Measurements from ENCODE around the gene ASB13.

The ASB13 gene

DNA sequence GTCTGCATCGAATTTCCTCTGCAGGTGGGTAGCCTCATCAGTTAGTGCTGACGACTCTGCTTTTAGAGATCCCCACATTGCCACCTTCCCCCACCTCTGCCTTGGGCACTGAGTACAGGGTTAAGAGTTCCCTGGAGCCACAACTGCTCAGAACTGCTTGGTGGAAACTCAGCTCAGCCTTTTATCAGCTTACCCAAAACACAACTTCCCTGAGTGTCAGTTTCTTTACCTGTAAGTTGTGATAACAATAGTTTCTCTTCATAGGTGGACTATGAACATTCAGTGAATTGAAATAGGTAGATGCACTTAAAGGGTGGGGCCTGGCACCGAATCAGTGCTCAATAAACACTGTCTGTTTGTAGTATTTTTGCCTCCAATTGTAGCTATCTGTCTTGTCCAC lies 11.3 kb downstream of the ASB13 start:
- Histone ChIP-seq H3K27ac (ENCODE audit: low read length) (no peak overlapping the region), H3K36me3 (ENCODE audit: control insufficient read depth in 1 of 2, insufficient read depth in 2 of 2, low read length in 2 of 2) (peaks cover 6 to 15% of the 10 kb centered on the region in 2 donors), H3K4me3 (ENCODE audit: low read depth in 1 of 2, low read length in 2 of 2) (no peak overlapping the region), H3K27me3 (ENCODE audit: low read depth, low read length) (no peaks in the 10 kb centered on the region), H3K9me3 (ENCODE audit: control insufficient read depth in 1 of 2, low read length in 2 of 2) (no peaks in the 10 kb centered on the region), H3K4me1 (ENCODE audit: control insufficient read depth in 1 of 2, insufficient read depth in 2 of 2, low read length in 2 of 2) (peaks cover 8 to 9% of the 10 kb centered on the region in 2 donors)

DNA sequence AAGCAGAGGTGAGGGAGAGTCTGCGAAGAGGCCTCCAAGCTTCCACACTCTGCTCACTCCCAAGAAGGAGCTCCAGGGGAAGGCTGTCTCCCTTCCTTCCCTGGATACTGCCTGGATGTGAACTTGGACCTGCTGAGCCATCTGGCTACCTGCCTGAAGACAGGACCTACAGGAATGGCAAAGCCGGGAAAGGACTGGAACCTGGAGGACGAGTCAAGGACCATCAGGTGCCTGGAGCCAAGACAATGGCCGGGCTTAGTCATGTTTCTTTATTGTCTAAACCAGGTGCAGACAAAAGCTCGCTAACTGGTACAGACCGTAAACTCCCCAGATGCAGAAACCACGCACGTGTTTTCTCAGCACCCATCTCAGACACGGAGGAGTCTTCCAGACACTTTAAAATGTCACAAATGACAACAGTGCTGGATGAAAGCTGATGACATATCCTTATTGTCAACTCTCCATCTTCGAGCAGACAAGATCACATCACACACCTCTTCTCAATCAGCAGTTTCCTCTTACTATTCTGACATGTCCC lies 12.1 kb downstream of the ASB13 start:
- no peaks in the 10 kb centered on the region for H3K27me3 ChIP-seq (ENCODE audit: low read depth, low read length)
- H3K27ac ChIP-seq (ENCODE audit: low read length) = no peak overlapping the region
- H3K4me3 ChIP-seq (ENCODE audit: low read depth in 1 of 2, low read length in 2 of 2) = no peak overlapping the region
- no peaks in the 10 kb centered on the region for H3K9me3 ChIP-seq (ENCODE audit: control insufficient read depth in 1 of 2, low read length in 2 of 2)
- H3K36me3 ChIP-seq (ENCODE audit: control insufficient read depth in 1 of 2, insufficient read depth in 2 of 2, low read length in 2 of 2) = peaks cover 8 to 15% of the 10 kb centered on the region in 2 donors
- H3K4me1 ChIP-seq (ENCODE audit: control insufficient read depth in 1 of 2, insufficient read depth in 2 of 2, low read length in 2 of 2) = peaks cover under 1 to 1% of the 10 kb centered on the region in 2 donors

DNA sequence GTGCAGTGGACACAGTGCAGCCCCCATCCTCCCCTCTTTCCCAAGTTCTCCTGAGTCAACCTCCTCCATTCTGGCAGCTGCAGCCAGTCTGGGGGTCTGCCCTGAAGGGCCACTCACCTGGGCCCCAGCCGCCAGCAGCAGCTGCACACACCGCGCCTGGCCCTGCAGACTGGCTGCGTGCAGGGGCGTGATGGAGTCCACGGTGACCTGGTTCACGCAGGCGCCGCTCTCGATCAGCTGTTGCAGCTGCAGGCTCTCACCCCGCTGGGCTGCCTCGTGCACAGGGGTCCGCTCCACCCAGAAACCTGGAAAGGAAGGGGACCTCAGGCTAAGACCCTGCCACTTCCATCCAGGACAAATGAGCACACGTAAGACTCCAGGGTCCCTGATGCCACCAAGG lies 13.6 kb downstream of the ASB13 start:
- Histone ChIP-seq H3K36me3 (ENCODE audit: control insufficient read depth in 1 of 2, insufficient read depth in 2 of 2, low read length in 2 of 2) (peaks cover 14 to 24% of the 10 kb centered on the region in 2 donors), H3K27me3 (ENCODE audit: low read depth, low read length) (no peaks in the 10 kb centered on the region), H3K4me1 (ENCODE audit: control insufficient read depth in 1 of 2, insufficient read depth in 2 of 2, low read length in 2 of 2) (no peaks in the 10 kb centered on the region), H3K9me3 (ENCODE audit: control insufficient read depth in 1 of 2, low read length in 2 of 2) (no peaks in the 10 kb centered on the region), H3K4me3 (ENCODE audit: low read depth in 1 of 2, low read length in 2 of 2) (no peak overlapping the region), H3K27ac (ENCODE audit: low read length) (no peak overlapping the region)

DNA sequence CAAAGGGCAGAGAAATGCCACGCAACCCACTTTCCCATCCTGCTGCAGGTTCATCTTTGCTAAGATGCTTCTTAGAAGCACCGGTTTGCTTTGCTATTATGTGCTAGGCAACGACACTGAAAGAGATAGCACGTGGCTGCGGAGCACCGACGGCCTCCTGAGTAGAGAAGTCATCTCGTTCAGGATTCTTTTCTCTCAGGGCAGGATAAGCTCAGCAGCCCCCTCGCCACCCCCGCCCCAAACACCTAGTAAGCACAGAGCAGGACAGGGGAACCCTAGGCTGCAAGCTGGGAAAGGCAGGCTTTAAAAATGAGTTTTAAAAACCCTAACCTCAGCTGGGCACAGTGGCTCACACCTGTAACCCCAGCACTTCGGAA lies 15.0 kb downstream of the ASB13 start:
- H3K4me3 ChIP-seq (ENCODE audit: low read depth in 1 of 2, low read length in 2 of 2) = no peak overlapping the region
- H3K36me3 ChIP-seq (ENCODE audit: control insufficient read depth in 1 of 2, insufficient read depth in 2 of 2, low read length in 2 of 2) = peaks cover 19 to 28% of the 10 kb centered on the region in 2 donors
- H3K27me3 ChIP-seq (ENCODE audit: low read depth, low read length) = no peaks in the 10 kb centered on the region
- H3K4me1 ChIP-seq (ENCODE audit: control insufficient read depth in 1 of 2, insufficient read depth in 2 of 2, low read length in 2 of 2) = no peaks in the 10 kb centered on the region
- H3K27ac ChIP-seq (ENCODE audit: low read length) = no peak overlapping the region
- H3K9me3 ChIP-seq (ENCODE audit: control insufficient read depth in 1 of 2, low read length in 2 of 2) = no peaks in the 10 kb centered on the region

GRCh38 chr10:5650664-5651387 lies 15.6 kb downstream of the ASB13 start:
- H3K27me3 ChIP-seq (ENCODE audit: low read depth, low read length) = no peaks in the 10 kb centered on the region
- no peaks in the 10 kb centered on the region for H3K4me1 ChIP-seq (ENCODE audit: control insufficient read depth in 1 of 2, insufficient read depth in 2 of 2, low read length in 2 of 2)
- no peaks in the 10 kb centered on the region for H3K9me3 ChIP-seq (ENCODE audit: control insufficient read depth in 1 of 2, low read length in 2 of 2)
- peaks cover 19 to 28% of the 10 kb centered on the region in 2 donors for H3K36me3 ChIP-seq (ENCODE audit: control insufficient read depth in 1 of 2, insufficient read depth in 2 of 2, low read length in 2 of 2)
- H3K4me3 ChIP-seq (ENCODE audit: low read depth in 1 of 2, low read length in 2 of 2) = no peak overlapping the region
- H3K27ac ChIP-seq (ENCODE audit: low read length) = no peak overlapping the region

GRCh38 chr10:5649746-5650145 lies 16.6 kb downstream of the ASB13 start:
- Histone ChIP-seq H3K27me3 (ENCODE audit: low read depth, low read length) (no peaks in the 10 kb centered on the region), H3K4me3 (ENCODE audit: low read depth in 1 of 2, low read length in 2 of 2) (no peak overlapping the region), H3K9me3 (ENCODE audit: control insufficient read depth in 1 of 2, low read length in 2 of 2) (no peaks in the 10 kb centered on the region), H3K36me3 (ENCODE audit: control insufficient read depth in 1 of 2, insufficient read depth in 2 of 2, low read length in 2 of 2) (peaks cover 20 to 28% of the 10 kb centered on the region in 2 donors), H3K27ac (ENCODE audit: low read length) (no peak overlapping the region), H3K4me1 (ENCODE audit: control insufficient read depth in 1 of 2, insufficient read depth in 2 of 2, low read length in 2 of 2) (peaks cover 0 to 2% of the 10 kb centered on the region in 2 donors)

GRCh38 chr10:5648494-5649457 lies 17.6 kb downstream of the ASB13 start:
- no peak overlapping the region for H3K4me3 ChIP-seq (ENCODE audit: low read depth in 1 of 2, low read length in 2 of 2)
- no peaks in the 10 kb centered on the region for H3K27me3 ChIP-seq (ENCODE audit: low read depth, low read length)
- H3K36me3 ChIP-seq (ENCODE audit: control insufficient read depth in 1 of 2, insufficient read depth in 2 of 2, low read length in 2 of 2) = peaks cover 24 to 28% of the 10 kb centered on the region in 2 donors
- H3K4me1 ChIP-seq (ENCODE audit: control insufficient read depth in 1 of 2, insufficient read depth in 2 of 2, low read length in 2 of 2) = peaks cover 0 to 4% of the 10 kb centered on the region in 2 donors
- H3K9me3 ChIP-seq (ENCODE audit: control insufficient read depth in 1 of 2, low read length in 2 of 2) = no peaks in the 10 kb centered on the region
- no peak overlapping the region for H3K27ac ChIP-seq (ENCODE audit: low read length)

GRCh38 chr10:5647507-5648240 lies 18.7 kb downstream of the ASB13 start:
- H3K27ac ChIP-seq (ENCODE audit: low read length) = no peak overlapping the region
- peaks cover 0 to 4% of the 10 kb centered on the region in 2 donors for H3K4me1 ChIP-seq (ENCODE audit: control insufficient read depth in 1 of 2, insufficient read depth in 2 of 2, low read length in 2 of 2)

DNA sequence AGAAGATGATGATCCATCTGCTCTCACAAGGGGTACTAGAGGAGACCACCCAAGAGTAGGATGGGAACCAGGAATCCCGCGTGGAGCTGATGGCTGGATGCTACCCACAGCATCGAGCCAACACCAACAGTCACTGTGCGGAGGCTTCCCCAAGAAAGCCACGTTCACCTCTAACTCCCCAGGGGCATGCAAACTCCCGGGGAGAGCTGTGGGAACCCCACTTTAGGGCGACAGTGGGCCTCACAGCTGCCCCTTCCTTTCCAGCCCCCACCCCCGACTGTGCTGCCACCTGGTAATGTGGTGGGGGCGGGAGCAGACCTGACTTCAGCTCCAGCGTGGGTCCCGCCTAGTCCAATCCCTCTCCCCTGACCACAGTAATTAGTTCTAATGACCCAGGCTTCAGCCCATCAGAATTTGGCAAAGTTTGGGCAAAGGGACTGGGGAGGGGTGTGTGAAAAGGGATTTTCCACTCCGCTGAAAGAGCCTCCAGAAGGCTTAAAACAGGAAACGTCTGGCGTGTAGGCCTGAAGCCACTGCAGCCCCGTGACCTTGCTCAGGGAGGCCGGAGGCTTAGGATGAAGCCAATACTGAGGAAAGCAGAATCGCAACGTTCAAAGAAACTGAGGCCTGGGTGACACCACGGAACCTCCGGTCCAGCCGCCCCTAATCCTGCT lies 20.3 kb downstream of the ASB13 start:
- Histone ChIP-seq H3K27me3 (ENCODE audit: low read depth, low read length) (no peaks in the 10 kb centered on the region), H3K4me1 (ENCODE audit: control insufficient read depth in 1 of 2, insufficient read depth in 2 of 2, low read length in 2 of 2) (peaks cover 0 to 4% of the 10 kb centered on the region in 2 donors), H3K27ac (ENCODE audit: low read length) (peak overlapping the region; percentile 31), H3K36me3 (ENCODE audit: control insufficient read depth in 1 of 2, insufficient read depth in 2 of 2, low read length in 2 of 2) (peaks cover 27 to 34% of the 10 kb centered on the region in 2 donors), H3K4me3 (ENCODE audit: low read depth in 1 of 2, low read length in 2 of 2) (no peak overlapping the region), H3K9me3 (ENCODE audit: control insufficient read depth in 1 of 2, low read length in 2 of 2) (no peaks in the 10 kb centered on the region)

More at GRCh38 chr10:5647507-5648240, 18.7 kb downstream of the ASB13 start:
- H3K9me3 ChIP-seq (ENCODE audit: control insufficient read depth in 1 of 2, low read length in 2 of 2) = no peaks in the 10 kb centered on the region
- H3K36me3 ChIP-seq (ENCODE audit: control insufficient read depth in 1 of 2, insufficient read depth in 2 of 2, low read length in 2 of 2) = peaks cover 26 to 28% of the 10 kb centered on the region in 2 donors
- H3K4me3 ChIP-seq (ENCODE audit: low read depth in 1 of 2, low read length in 2 of 2) = no peak overlapping the region
- no peaks in the 10 kb centered on the region for H3K27me3 ChIP-seq (ENCODE audit: low read depth, low read length)

DNA sequence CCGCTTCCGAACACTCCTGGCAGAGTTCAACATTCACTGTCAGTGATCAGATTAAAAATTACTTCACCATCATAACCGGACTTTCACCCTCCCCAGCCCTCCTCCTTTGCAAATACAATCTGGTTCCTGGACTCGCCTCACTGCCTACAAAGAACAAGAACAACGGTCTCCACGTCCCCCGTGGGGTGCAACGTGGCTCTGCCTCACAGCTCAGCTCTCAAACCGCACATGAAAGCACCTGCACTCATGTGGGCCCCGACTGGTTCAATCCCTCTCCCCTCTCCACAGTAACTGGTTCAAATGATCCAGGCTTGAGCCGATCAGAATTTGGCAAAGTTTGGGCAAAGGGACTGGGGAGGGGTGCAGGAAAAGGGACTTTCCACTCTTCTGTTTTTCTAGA lies 21.0 kb downstream of the ASB13 start:
- Histone ChIP-seq H3K36me3 (ENCODE audit: control insufficient read depth in 1 of 2, insufficient read depth in 2 of 2, low read length in 2 of 2) (peaks cover 30 to 31% of the 10 kb centered on the region in 2 donors), H3K4me1 (ENCODE audit: control insufficient read depth in 1 of 2, insufficient read depth in 2 of 2, low read length in 2 of 2) (peaks cover 0 to 4% of the 10 kb centered on the region in 2 donors), H3K27me3 (ENCODE audit: low read depth, low read length) (no peaks in the 10 kb centered on the region), H3K9me3 (ENCODE audit: control insufficient read depth in 1 of 2, low read length in 2 of 2) (no peaks in the 10 kb centered on the region), H3K4me3 (ENCODE audit: low read depth in 1 of 2, low read length in 2 of 2) (no peak overlapping the region), H3K27ac (ENCODE audit: low read length) (no peak overlapping the region)

Data from muscle layer of duodenum (tissue), 2 donors.